K562 (cell line): Measurements from ENCODE around the gene RER1. TPM values are rescaled to one million over a fixed set of nuclear protein-coding genes. Genes with fewer than 3 reads are reported as not detected.

Source experiments
- ATAC-seq: fragments of 200-7000 bp; cut with Tn5 transposase; 3 replicates; pipeline ENCODE4 v1.9.1; 2020; ENCODE audit warnings: moderate library complexity
- BruUV-seq: library from RNA; stranded (reverse); fragments of 400-500 nt; replicated peaks from 2 replicates; lab custom pipeline; 2021; lab: Mats Ljungman, UMichigan
- CTCF ChIA-PET: fragments of 300-600 bp; formaldehyde crosslinking; extraction: SDS; loops from one replicate; lab custom pipeline; 2021; ENCODE audit warnings: low intra/inter-chr PET ratio; lab: Yijun Ruan, JAX
- POLR2A ChIA-PET: fragments of 300-600, 350-650 bp; sonication (Branson Sonifier 250); formaldehyde crosslinking; extraction: SDS; loops from one replicate; lab custom pipeline; 2021; ENCODE audit warnings: antibody characterized with exemption, inconsistent platforms; lab: Yijun Ruan, JAX
- DNase-seq, 4 experiments: peaks; one replicate each; pipeline versions ENCODE4 v3.0.0 to v3.0.0-alpha.2; 2011 to 2018; ENCODE audit warnings: low spot score in 3 of 4, mixed read lengths in 3 of 4; ENCODE audit errors: extremely low read depth in 1 of 4
- FAIRE-seq: peaks from 2 replicates; lab custom pipeline; 2011; peaks lifted over from hg19 to GRCh38; lab: Jason Lieb, UNC
- H2AFZ ChIP-seq: 2 replicates; pipeline ENCODE4 v1.6.0; 2011; ENCODE audit warnings: low read depth, low read length, control low read depth, inconsistent platforms
- H3K27ac ChIP-seq: fragments of 200-600 bp; 3 replicates; pipeline ENCODE4 v1.8.0; 2011; ENCODE audit warnings: low read depth, mild to moderate bottlenecking, control low read depth, inconsistent platforms, low read length, moderate library complexity, mixed read lengths; ENCODE audit errors: extremely low read depth
- H3K27me3 ChIP-seq, 2 experiments: fragments of 300-600 bp in 1 of 2; 2 replicates in 1 of 2; 3 replicates in 1 of 2; pipeline versions ENCODE4 v1.6.0 to v1.8.0; 2011; ENCODE audit warnings: inconsistent platforms in 2 of 2, low read length in 2 of 2, mild to moderate bottlenecking in 1 of 2, mixed read lengths in 1 of 2, moderate library complexity in 1 of 2; ENCODE audit not compliant: control insufficient read depth in 2 of 2, insufficient read depth in 2 of 2
- H3K36me3 ChIP-seq: fragments of 300-600 bp; 3 replicates; pipeline ENCODE4 v1.8.0; 2011; ENCODE audit warnings: mild to moderate bottlenecking, low read length, inconsistent platforms; ENCODE audit not compliant: control insufficient read depth, insufficient read depth
- H3K4me1 ChIP-seq, 2 experiments: fragments of 200-600 bp in 1 of 2; replicated peaks in 1 of 2; 2 replicates in 1 of 2; 3 replicates in 1 of 2; pipeline versions ENCODE4 v1.5.1 to v1.8.0; 2011; ENCODE audit warnings: inconsistent platforms in 2 of 2, low read length in 2 of 2, mild to moderate bottlenecking in 1 of 2, mixed read lengths in 1 of 2, moderate library complexity in 1 of 2; ENCODE audit not compliant: control insufficient read depth in 2 of 2, insufficient read depth in 2 of 2
- H3K4me2 ChIP-seq: 2 replicates; pipeline ENCODE4 v1.6.1; 2011; ENCODE audit warnings: low read length, control low read depth, inconsistent platforms, mixed read lengths; ENCODE audit not compliant: insufficient read depth
- H3K4me3 ChIP-seq: fragments of 200-600 bp; sonication (generic), shearing (Covaris generic); 2 replicates; pipeline ENCODE4 v1.5.1; 2016; ENCODE audit warnings: control low read depth, inconsistent platforms
- H3K79me2 ChIP-seq: fragments of 200-600 bp; 3 replicates; pipeline ENCODE4 v1.8.0; 2011; ENCODE audit warnings: low read length, inconsistent platforms; ENCODE audit not compliant: control insufficient read depth, insufficient read depth
- H3K9ac ChIP-seq, 2 experiments: 2 replicates each; pipeline versions ENCODE4 v1.6.0 to v1.6.1; 2011; ENCODE audit warnings: low read depth in 2 of 2, low read length in 2 of 2, control low read depth in 1 of 2, inconsistent platforms in 1 of 2, mild to moderate bottlenecking in 1 of 2, mixed read lengths in 1 of 2; ENCODE audit not compliant: insufficient read depth in 1 of 2
- H3K9me1 ChIP-seq: one replicate; pipeline ENCODE4 v1.6.0; 2011; ENCODE audit warnings: inconsistent platforms, mild to moderate bottlenecking, low read length, moderate library complexity; ENCODE audit not compliant: control insufficient read depth, insufficient read depth
- H3K9me3 ChIP-seq: replicated peaks from 2 replicates; pipeline ENCODE4 v1.5.1; 2011; ENCODE audit warnings: low read depth, low read length, inconsistent platforms; ENCODE audit not compliant: control insufficient read depth, insufficient read depth
- H4K20me1 ChIP-seq: replicated peaks from 2 replicates; pipeline ENCODE4 v1.6.1; 2011; ENCODE audit warnings: low read length, inconsistent platforms, mixed read lengths; ENCODE audit not compliant: control insufficient read depth, insufficient read depth
- EHMT2 ChIP-seq: fragments of 450-650 bp; IDR thresholded peaks from 2 replicates; pipeline ENCODE4 v1.6.1; 2018; ENCODE audit warnings: antibody characterized with exemption
- EP400 ChIP-seq: fragments of 450-650 bp; IDR thresholded peaks from 2 replicates; pipeline ENCODE4 v1.6.1; 2017; ENCODE audit warnings: antibody characterized with exemption, mild to moderate bottlenecking, moderate library complexity
- GABPB1 ChIP-seq: sonication (generic); formaldehyde crosslinking; IDR thresholded peaks from 2 replicates; pipeline ENCODE4 v1.8.0; 2022; ENCODE audit warnings: mild to moderate bottlenecking, missing genetic modification reagents
- IFI16 ChIP-seq: fragments of 250-450 bp; sonication (Bioruptor Pico); IDR thresholded peaks from 2 replicates; pipeline ENCODE4 v2.1.2; 2022; ENCODE audit warnings: mild to moderate bottlenecking, inconsistent platforms
- PCBP2 ChIP-seq: fragments of 200-400 bp; formaldehyde crosslinking; IDR thresholded peaks from 2 replicates; pipeline ENCODE4 v1.6.1; 2018; ENCODE audit warnings: low read length, low read depth, mild to moderate bottlenecking, moderate library complexity; ENCODE audit not compliant: poor library complexity, severe bottlenecking
- POLR2G ChIP-seq: fragments of 200-400 bp; formaldehyde crosslinking; IDR thresholded peaks from 2 replicates; pipeline ENCODE4 v1.6.1; 2017; ENCODE audit warnings: low read depth, mild to moderate bottlenecking, antibody characterized with exemption, low read length, moderate library complexity
- RBFOX2 ChIP-seq: fragments of 200-400 bp; formaldehyde crosslinking; IDR thresholded peaks from 2 replicates; pipeline ENCODE4 v1.6.1; 2017; ENCODE audit warnings: low read depth, mild to moderate bottlenecking, low read length, moderate library complexity
- RBM22 ChIP-seq: fragments of 200-400 bp; formaldehyde crosslinking; IDR thresholded peaks from 2 replicates; pipeline ENCODE4 v1.6.1; 2018; ENCODE audit warnings: low read length, low read depth; ENCODE audit not compliant: poor library complexity, severe bottlenecking
- SUPT5H ChIP-seq: fragments of 450-650 bp; IDR thresholded peaks from 2 replicates; pipeline ENCODE4 v1.6.1; 2016
- ZNF77 ChIP-seq: fragments of 250-450 bp; sonication (Bioruptor Pico); IDR thresholded peaks from 2 replicates; pipeline ENCODE4 v1.5.0; 2020
- WGBS: fragments of 100-300 bp; shearing (Covaris generic); methylation state at CpG from one replicate; pipeline ENCODE4 v1.1.6; 2016; ENCODE audit warnings: low coverage, mixed read lengths; ENCODE audit not compliant: insufficient coverage; ENCODE audit errors: missing lambda C conversion rate; 5-methylcytosine and 5-hydroxymethylcytosine counted together
- in situ Hi-C: fragments of 300-500 bp; cut with MboI; formaldehyde crosslinking; loops from 4 replicates; pipeline ENCODE4 v1.15.0; 2018; ENCODE audit warnings: inconsistent platforms, mixed read lengths
- intact Hi-C: fragments of 100-400 bp; cut with micrococcal nuclease; formaldehyde crosslinking; loops from 2 replicates; pipeline ENCODE4 v1.14.2; 2022
- polyA plus RNA-seq, 8 experiments: library from polyadenylated mRNA; depleted of rRNA in 4 of 8; stranded (reverse) in 5 of 8; unstranded in 3 of 8; fragments of >200 nt; fragmentation: Nextera tagmentation in 2 of 8; fragmentation: Illumina TruSeq in 1 of 8; extraction: Ambion mirVana in 2 of 8; extraction: Trizol in 1 of 8; gene quantifications; 2 replicates each; pipeline versions ENCODE4 v1.2.1 to v1.2.3, GENCODE V29; 2011 to 2014; ENCODE audit warnings: inconsistent platforms in 1 of 8, missing spikeins in 1 of 8
- total RNA-seq, 7 experiments: library from RNA; depleted of rRNA in 6 of 7; stranded (reverse); fragments of >200 nt in 6 of 7; fragmentation: Illumina TruSeq in 2 of 7; extraction: Trizol in 2 of 7; gene quantifications; 2 replicates each; pipeline versions ENCODE4 v1.2.1 to v1.2.3, GENCODE V29; 2011 to 2021; ENCODE audit warnings: low replicate concordance in 1 of 7
- TF ChIP-seq, protein P1 (sequence below): sonication (generic); formaldehyde crosslinking; IDR thresholded peaks from 2 replicates; pipeline ENCODE4 v1.8.1; 2023; ENCODE audit warnings: mild to moderate bottlenecking, missing genetic modification reagents

The RER1 gene
- total and polyA plus RNA-seq, 9 of the 15 experiments (the other 6 are each of a cell fraction or from before 2014, with no cell fraction given) = 19.6 to 354 (median 183) TPM

DNA sequence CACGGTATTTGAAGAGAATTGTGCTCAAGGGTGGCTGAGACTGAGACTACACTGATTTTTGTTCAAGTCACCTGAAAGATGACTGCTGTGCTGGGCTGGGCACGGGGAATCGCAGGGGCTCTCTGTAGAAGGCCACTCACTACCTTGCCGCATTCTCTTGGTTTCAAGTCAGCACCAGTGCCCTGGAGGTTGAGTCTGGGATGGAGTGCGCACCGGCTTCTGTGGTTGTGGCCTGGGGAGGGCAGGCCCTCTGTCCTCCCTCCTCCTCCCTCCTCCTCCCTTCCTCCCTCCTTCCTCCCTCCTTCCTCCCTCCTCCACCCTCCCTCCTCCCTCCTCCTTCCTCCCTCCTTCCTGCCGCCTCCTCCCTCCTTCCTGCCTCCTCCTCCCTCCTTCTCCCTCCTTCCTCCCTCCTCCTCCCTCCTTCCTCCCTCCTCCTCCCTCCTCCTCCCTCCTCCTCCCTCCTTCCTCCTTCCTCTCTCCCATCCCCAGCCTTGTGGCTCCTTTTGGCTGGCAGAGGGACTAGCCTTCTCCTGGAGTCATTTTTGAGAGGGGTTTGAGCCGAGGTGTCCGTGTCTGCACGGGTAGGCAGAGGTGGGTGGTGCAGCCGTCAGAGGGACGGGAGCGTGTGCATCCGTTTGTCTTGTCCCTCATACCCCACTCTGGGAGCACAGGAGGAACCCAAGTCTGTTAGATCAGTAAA lies 9.5 kb downstream of the RER1 start (continued):
- TF ChIP-seq, protein P1, sequence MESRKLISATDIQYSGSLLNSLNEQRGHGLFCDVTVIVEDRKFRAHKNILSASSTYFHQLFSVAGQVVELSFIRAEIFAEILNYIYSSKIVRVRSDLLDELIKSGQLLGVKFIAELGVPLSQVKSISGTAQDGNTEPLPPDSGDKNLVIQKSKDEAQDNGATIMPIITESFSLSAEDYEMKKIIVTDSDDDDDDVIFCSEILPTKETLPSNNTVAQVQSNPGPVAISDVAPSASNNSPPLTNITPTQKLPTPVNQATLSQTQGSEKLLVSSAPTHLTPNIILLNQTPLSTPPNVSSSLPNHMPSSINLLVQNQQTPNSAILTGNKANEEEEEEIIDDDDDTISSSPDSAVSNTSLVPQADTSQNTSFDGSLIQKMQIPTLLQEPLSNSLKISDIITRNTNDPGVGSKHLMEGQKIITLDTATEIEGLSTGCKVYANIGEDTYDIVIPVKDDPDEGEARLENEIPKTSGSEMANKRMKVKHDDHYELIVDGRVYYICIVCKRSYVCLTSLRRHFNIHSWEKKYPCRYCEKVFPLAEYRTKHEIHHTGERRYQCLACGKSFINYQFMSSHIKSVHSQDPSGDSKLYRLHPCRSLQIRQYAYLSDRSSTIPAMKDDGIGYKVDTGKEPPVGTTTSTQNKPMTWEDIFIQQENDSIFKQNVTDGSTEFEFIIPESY = no peak

DNA sequence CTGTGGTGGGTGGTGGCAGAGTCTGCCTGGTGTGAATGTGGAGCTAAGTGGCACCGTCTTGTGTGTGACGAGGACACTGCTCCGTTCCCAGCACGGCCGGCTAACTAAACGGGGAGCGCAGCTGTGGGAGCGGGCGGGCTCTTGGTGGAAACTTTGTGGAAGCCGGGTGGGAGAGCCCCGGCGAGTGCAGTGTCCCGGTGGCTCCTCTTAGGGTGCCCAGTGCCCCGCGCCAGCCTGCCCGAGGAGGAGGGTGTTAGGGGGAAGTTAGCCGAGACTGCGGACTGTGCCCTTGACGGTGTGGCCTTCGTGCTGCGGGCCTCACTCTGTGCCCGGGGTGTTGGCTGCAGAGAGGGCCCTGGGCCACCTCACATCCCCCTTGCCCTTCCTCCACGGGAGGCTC lies 10.8 kb downstream of the RER1 start:
- no peaks in the 10 kb centered on the region for H3K9me3 ChIP-seq
- in situ Hi-C loops = no loop called here
- DNase-seq = no peak
- FAIRE-seq = no peak
- no peak overlapping the region for H3K4me2 ChIP-seq
- 0 out of 4 replicates have a peak overlapping the region, but pooled peaks of 1 of the 2 experiments have one; percentile 31 for H3K9ac ChIP-seq
- H3K79me2 ChIP-seq = peaks cover 4% of the 10 kb centered on the region; the same call in 1 of the 3 replicates
- TF ChIP-seq IFI16 (CRISPR knock-in tag) (no peak), GABPB1 (CRISPR knock-in tag) (no peak), RBM22 (peak; percentile 66), PCBP2 (no peak), EP400 (no peak), EHMT2 (no peak), ZNF77 (CRISPR knock-in tag) (no peak), SUPT5H (no peak), POLR2G (peak; percentile 67), RBFOX2 (peak; percentile 49; the same call in 1 of the 2 replicates)
- no peak for ATAC-seq
- 92% methylated on average over 14 of the region's 23 CpGs for WGBS
- BruUV-seq = no TSS peak
- H3K27me3 ChIP-seq = no peaks in the 10 kb centered on the region
- no peak overlapping the region for H3K4me3 ChIP-seq
- ChIA-PET POLR2A (interaction anchor here (1.0 kb wide), 1 partner anchor 86 kb away, joined by 3 read pairs; no protein-coding TSS in a partner anchor), CTCF (no interaction called here)
- H3K4me1 ChIP-seq = peaks cover 0 to 37% of the 10 kb centered on the region in 2 experiments; a peak in 1 of 5 replicates
- H3K36me3 ChIP-seq = peaks cover 87% of the 10 kb centered on the region
- H3K27ac ChIP-seq = no peak overlapping the region
- H3K9me1 ChIP-seq = no peaks in the 10 kb centered on the region
- no peak overlapping the region for H2AFZ ChIP-seq
- intact Hi-C loops = no loop called here
- peaks cover 9% of the 10 kb centered on the region; the same call in 1 of the 2 replicates for H4K20me1 ChIP-seq
